Measurements from ENCODE around the gene PBRM1. TPM values are rescaled to one million over a fixed set of nuclear protein-coding genes. Genes with fewer than 3 reads are reported as not detected.

Gene PBRM1
- total RNA-seq, 1 experiment from 2014 or later: 74.2 TPM

DNA sequence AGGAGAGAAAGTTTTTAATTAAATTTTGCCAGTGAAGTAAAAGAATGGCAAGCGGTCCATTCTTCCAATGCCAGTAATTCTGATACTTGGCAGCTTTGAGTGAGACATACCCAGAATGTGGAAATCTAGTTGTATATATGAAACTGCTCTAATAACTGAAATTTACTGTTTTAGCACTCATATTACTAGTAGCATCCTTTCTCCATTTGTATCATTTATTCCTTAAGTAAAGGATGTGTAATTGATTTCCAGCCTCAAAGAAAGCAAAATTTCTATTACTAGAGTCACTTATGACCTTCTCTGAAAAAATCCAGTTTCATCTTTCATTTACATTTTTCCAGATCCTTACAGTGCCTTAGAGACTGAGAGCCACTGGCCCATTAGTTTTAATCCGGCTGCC lies 65.1 kb downstream of the PBRM1 start:
- H2BK15ac ChIP-seq (ENCODE audit: low read depth, low read length): no peak overlapping the region
- H2BK12ac ChIP-seq (ENCODE audit: insufficient read length, low read depth, low read length): no peak overlapping the region
- H3K23me2 ChIP-seq (ENCODE audit: insufficient read length, low read depth, low read length, poor library complexity, severe bottlenecking): no peaks in the 10 kb centered on the region
- no peaks in the 10 kb centered on the region for H3K79me2 ChIP-seq (ENCODE audit: insufficient read depth, low read length)
- H3K23ac ChIP-seq (ENCODE audit: insufficient read length, low read depth, low read length): no peak overlapping the region
- no peak overlapping the region for H3K18ac ChIP-seq (ENCODE audit: insufficient read length, low read depth, low read length)
- Mint-ChIP-seq H3K9me3 (no peaks in the 10 kb centered on the region), H3K4me1 (no peaks in the 10 kb centered on the region), H3K27me3 (ENCODE audit: low read depth) (no peaks in the 10 kb centered on the region), H3K27ac (no peak overlapping the region), H3K36me3 (ENCODE audit: insufficient read depth in 1 of 3, low read depth in 3 of 3) (peaks cover 5 to 41% (median 41%) of the 10 kb centered on the region in 3 experiments; a peak in 6 of 7 replicates), H3K4me3 (no peak overlapping the region)
- no peak overlapping the region for H3K27ac ChIP-seq (ENCODE audit: insufficient read length, low read depth, low read length)
- H2BK5ac ChIP-seq (ENCODE audit: insufficient read length, low read length): no peak overlapping the region
- no peaks in the 10 kb centered on the region for H3K9me3 ChIP-seq (ENCODE audit: control insufficient read depth, low read depth, low read length)
- no peaks in the 10 kb centered on the region for H3K79me1 ChIP-seq (ENCODE audit: insufficient read depth, low read depth, low read length, poor library complexity, severe bottlenecking)
- TF ChIP-seq, protein P1, sequence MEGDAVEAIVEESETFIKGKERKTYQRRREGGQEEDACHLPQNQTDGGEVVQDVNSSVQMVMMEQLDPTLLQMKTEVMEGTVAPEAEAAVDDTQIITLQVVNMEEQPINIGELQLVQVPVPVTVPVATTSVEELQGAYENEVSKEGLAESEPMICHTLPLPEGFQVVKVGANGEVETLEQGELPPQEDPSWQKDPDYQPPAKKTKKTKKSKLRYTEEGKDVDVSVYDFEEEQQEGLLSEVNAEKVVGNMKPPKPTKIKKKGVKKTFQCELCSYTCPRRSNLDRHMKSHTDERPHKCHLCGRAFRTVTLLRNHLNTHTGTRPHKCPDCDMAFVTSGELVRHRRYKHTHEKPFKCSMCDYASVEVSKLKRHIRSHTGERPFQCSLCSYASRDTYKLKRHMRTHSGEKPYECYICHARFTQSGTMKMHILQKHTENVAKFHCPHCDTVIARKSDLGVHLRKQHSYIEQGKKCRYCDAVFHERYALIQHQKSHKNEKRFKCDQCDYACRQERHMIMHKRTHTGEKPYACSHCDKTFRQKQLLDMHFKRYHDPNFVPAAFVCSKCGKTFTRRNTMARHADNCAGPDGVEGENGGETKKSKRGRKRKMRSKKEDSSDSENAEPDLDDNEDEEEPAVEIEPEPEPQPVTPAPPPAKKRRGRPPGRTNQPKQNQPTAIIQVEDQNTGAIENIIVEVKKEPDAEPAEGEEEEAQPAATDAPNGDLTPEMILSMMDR (conservative IDR thresholded peaks at IDR 0.05): no peak
- no peaks in the 10 kb centered on the region for H4K20me1 ChIP-seq (ENCODE audit: control insufficient read depth, insufficient read depth, insufficient read length)
- no peak overlapping the region for H2AFZ ChIP-seq (ENCODE audit: low read length)
- H4K91ac ChIP-seq (ENCODE audit: insufficient read length, low read depth, low read length): no peak overlapping the region
- no peak for DNase-seq
- no peak overlapping the region for H3K4me2 ChIP-seq (ENCODE audit: insufficient read depth, insufficient read length, low read length)
- H3K4ac ChIP-seq (ENCODE audit: low read depth, low read length): no peak overlapping the region
- no peak overlapping the region for H4K5ac ChIP-seq (ENCODE audit: insufficient read length, low read depth, low read length)
- H3K27me3 ChIP-seq (ENCODE audit: insufficient read depth, low read length): no peaks in the 10 kb centered on the region
- no peak overlapping the region for H2BK120ac ChIP-seq (ENCODE audit: low read depth, low read length, poor library complexity, severe bottlenecking)
- H4K8ac ChIP-seq (replicated peaks; ENCODE audit: insufficient read length, low read depth, low read length): no peak overlapping the region
- no CpG with 5 or more reads among the region's 2 CpGs for WGBS (ENCODE audit: extremely low coverage, insufficient read length, low lambda C conversion rate)
- no peak overlapping the region for H3K9ac ChIP-seq (ENCODE audit: extremely low read depth, insufficient read length, low read length)
- H3K56ac ChIP-seq (ENCODE audit: insufficient read length, low read depth, low read length): no peak overlapping the region
- H3K14ac ChIP-seq (ENCODE audit: insufficient read depth, low read length): no peak overlapping the region
- no peak overlapping the region for H2BK20ac ChIP-seq (ENCODE audit: low read depth, low read length, poor library complexity, severe bottlenecking)
- no peak overlapping the region for H3T11ph ChIP-seq (ENCODE audit: low read length)
- H2AK5ac ChIP-seq (ENCODE audit: insufficient read length, low read length): no peak overlapping the region
- no peaks in the 10 kb centered on the region for H3K4me1 ChIP-seq (ENCODE audit: insufficient read depth, low read length)

Data from H9 (cell line).